SK-N-SH (cell line): ENCODE measurements around the gene GALNT18. TPM values are rescaled to one million over a fixed set of nuclear protein-coding genes. Genes with fewer than 3 reads are reported as not detected.
A peak's percentile ranks its signal among the peaks of the same experiment; 100 is the strongest.

Experiments
- CTCF ChIA-PET: fragments of 300-600, 350-600 bp; formaldehyde crosslinking; extraction: SDS; loops from one replicate; lab custom pipeline; 2021; lab: Yijun Ruan, JAX
- POLR2A ChIA-PET: fragments of 350-600 bp; sonication (Branson Sonifier 250); formaldehyde crosslinking; extraction: SDS; loops from one replicate; lab custom pipeline; 2020; ENCODE audit warnings: antibody characterized with exemption, inconsistent platforms; lab: Yijun Ruan, JAX
- DNase-seq: peaks from one replicate; pipeline ENCODE4 v3.0.0; 2012
- H2AFZ ChIP-seq: fragments of 200-600 bp; sonication (generic); 2 replicates; pipeline ENCODE4 v1.8.1; 2016; ENCODE audit warnings: antibody characterized with exemption, mild to moderate bottlenecking, low read depth
- H3F3A ChIP-seq: fragments of 200-600 bp; sonication (generic); replicated peaks from 2 replicates; pipeline ENCODE3; 2016; ENCODE audit warnings: antibody characterized with exemption, mild to moderate bottlenecking; ENCODE audit not compliant: insufficient read depth
- H3K27ac ChIP-seq, 2 experiments: fragments of 200-500 bp in 1 of 2; fragments of 200-600 bp in 1 of 2; sonication (Bioruptor generic) in 1 of 2; sonication (generic), shearing (Covaris generic) in 1 of 2; 2 replicates each; pipeline versions ENCODE4 v1.5.1 to v1.6.1; 2014 to 2016; ENCODE audit warnings: low read depth in 2 of 2, inconsistent platforms in 1 of 2, low read length in 1 of 2, mild to moderate bottlenecking in 1 of 2, mixed read lengths in 1 of 2
- H3K27me3 ChIP-seq: fragments of 200-600 bp; sonication (generic), shearing (Covaris generic); 2 replicates; pipeline ENCODE4 v1.6.1; 2016; ENCODE audit warnings: mixed run types; ENCODE audit not compliant: insufficient read depth
- H3K36me3 ChIP-seq, 2 experiments: fragments of 200-500 bp in 1 of 2; fragments of 200-600 bp in 1 of 2; sonication (Bioruptor generic) in 1 of 2; sonication (generic) in 1 of 2; replicated peaks in 1 of 2; 2 replicates each; pipeline versions ENCODE3 to v1.5.1; 2014 to 2016; ENCODE audit warnings: low read length in 1 of 2, mild to moderate bottlenecking in 1 of 2; ENCODE audit not compliant: insufficient read depth in 2 of 2, control insufficient read depth in 1 of 2
- H3K4me1 ChIP-seq, 2 experiments: fragments of 200-500 bp in 1 of 2; fragments of 200-600 bp in 1 of 2; sonication (Bioruptor generic) in 1 of 2; sonication (generic), shearing (Covaris generic) in 1 of 2; 2 replicates each; pipeline versions ENCODE4 v1.5.1 to v1.6.1; 2014 to 2016; ENCODE audit warnings: low read depth in 1 of 2, low read length in 1 of 2, mixed run types in 1 of 2; ENCODE audit not compliant: insufficient read depth in 2 of 2, control insufficient read depth in 1 of 2
- H3K4me2 ChIP-seq: fragments of 200-600 bp; sonication (generic), shearing (Covaris generic); 2 replicates; pipeline ENCODE4 v1.6.1; 2017; ENCODE audit warnings: mixed run types
- H3K4me3 ChIP-seq, 2 experiments: fragments of 200-500 bp in 1 of 2; fragments of 200-600 bp in 1 of 2; sonication (Bioruptor generic) in 1 of 2; sonication (generic), shearing (Covaris generic) in 1 of 2; 2 replicates each; pipeline versions ENCODE4 v1.5.1 to v1.8.1; 2014 to 2016; ENCODE audit warnings: low read depth in 2 of 2, inconsistent platforms in 1 of 2, low read length in 1 of 2, mild to moderate bottlenecking in 1 of 2, mixed read lengths in 1 of 2, moderate library complexity in 1 of 2
- H3K79me2 ChIP-seq: fragments of 200-600 bp; sonication (generic); 2 replicates; pipeline ENCODE4 v1.8.1; 2017; ENCODE audit warnings: mild to moderate bottlenecking; ENCODE audit not compliant: insufficient read depth
- H3K9ac ChIP-seq: fragments of 200-600 bp; sonication (generic); 2 replicates; pipeline ENCODE4 v1.6.1; 2017; ENCODE audit warnings: mixed run types
- H3K9me2 ChIP-seq: fragments of 200-600 bp; sonication (generic); 2 replicates; pipeline ENCODE4 v1.6.1; 2017; ENCODE audit warnings: mixed run types
- H3K9me3 ChIP-seq: fragments of 200-600 bp; sonication (generic); 2 replicates; pipeline ENCODE4 v1.6.1; 2017; ENCODE audit warnings: mixed run types, mild to moderate bottlenecking, moderate library complexity
- H4K20me1 ChIP-seq: fragments of 200-600 bp; sonication (generic); 2 replicates; pipeline ENCODE4 v1.6.1; 2017; ENCODE audit warnings: mild to moderate bottlenecking, mixed run types; ENCODE audit not compliant: insufficient read depth
- CHD2 ChIP-seq: fragments of 150-350 bp; IDR thresholded peaks from 2 replicates; pipeline ENCODE4 v1.6.1; 2018; ENCODE audit warnings: low read length; ENCODE audit not compliant: partially characterized antibody
- ELF1 ChIP-seq: IDR thresholded peaks from 2 replicates; pipeline ENCODE4 v1.4.0; 2012
- EP300 ChIP-seq, 2 experiments: IDR thresholded peaks; 2 replicates each; pipeline versions ENCODE4 v1.4.0 to v1.6.1; 2012; ENCODE audit warnings: borderline replicate concordance in 1 of 2, low read depth in 1 of 2, low read length in 1 of 2
- FOSL2 ChIP-seq: IDR thresholded peaks from 2 replicates; pipeline ENCODE4 v1.4.0; 2012; ENCODE audit warnings: low read depth, mild to moderate bottlenecking, moderate library complexity, borderline replicate concordance
- FOXJ3 ChIP-seq: sonication (generic); formaldehyde crosslinking; IDR thresholded peaks from 2 replicates; pipeline ENCODE4 v1.5.1; 2020; ENCODE audit warnings: mild to moderate bottlenecking, missing genetic modification reagents
- FOXM1 ChIP-seq: IDR thresholded peaks from 2 replicates; pipeline ENCODE4 v1.4.0; 2012; ENCODE audit warnings: low read depth, mild to moderate bottlenecking
- GABPA ChIP-seq: IDR thresholded peaks from 2 replicates; pipeline ENCODE4 v1.4.0; 2012; ENCODE audit warnings: low read depth, mild to moderate bottlenecking
- GATA2 ChIP-seq: sonication (generic); formaldehyde crosslinking; IDR thresholded peaks from 2 replicates; pipeline ENCODE4 v1.5.0; 2020; ENCODE audit warnings: mild to moderate bottlenecking, missing genetic modification reagents
- JUND ChIP-seq: IDR thresholded peaks from 2 replicates; pipeline ENCODE4 v1.4.0; 2012
- MAX ChIP-seq: IDR thresholded peaks from 2 replicates; pipeline ENCODE4 v1.4.0; 2012; ENCODE audit warnings: low read depth
- NFIC ChIP-seq: IDR thresholded peaks from 2 replicates; pipeline ENCODE4 v1.4.0; 2012; ENCODE audit warnings: borderline replicate concordance
- RCOR1 ChIP-seq: fragments of 150-350 bp; IDR thresholded peaks from 2 replicates; pipeline ENCODE4 v1.6.1; 2017; ENCODE audit warnings: antibody characterized with exemption, low read length
- REST ChIP-seq: IDR thresholded peaks from 2 replicates; pipeline ENCODE4 v1.6.1; 2012; ENCODE audit warnings: mild to moderate bottlenecking, low read depth, low read length, moderate library complexity
- RFX5 ChIP-seq: IDR thresholded peaks from 2 replicates; pipeline ENCODE4 v1.6.1; 2012; ENCODE audit warnings: mild to moderate bottlenecking, improper control_type of control experiment, low read length
- SIN3A ChIP-seq: IDR thresholded peaks from 2 replicates; pipeline ENCODE4 v1.6.1; 2012; ENCODE audit warnings: low read depth, mild to moderate bottlenecking, low read length, moderate library complexity, borderline replicate concordance
- SMC3 ChIP-seq: IDR thresholded peaks from 2 replicates; pipeline ENCODE4 v1.6.1; 2012; ENCODE audit warnings: low read depth, low read length, improper control_type of control experiment
- TCF12 ChIP-seq: IDR thresholded peaks from 2 replicates; pipeline ENCODE4 v1.4.0; 2012
- TEAD4 ChIP-seq: IDR thresholded peaks from 2 replicates; pipeline ENCODE4 v1.4.0; 2012; ENCODE audit warnings: mild to moderate bottlenecking, borderline replicate concordance; ENCODE audit not compliant: insufficient read depth
- WGBS: methylation state at CpG from one replicate; pipeline ENCODE4 v1.1.6; 2017; ENCODE audit warnings: low lambda C conversion rate; 5-methylcytosine and 5-hydroxymethylcytosine counted together
- polyA plus RNA-seq, 3 experiments: library from polyadenylated mRNA; depleted of rRNA; stranded (reverse); fragments of >200 nt; gene quantifications; 2 replicates each; pipeline ENCODE4 v1.2.3, GENCODE V29; 2012
- TF ChIP-seq, protein P1 (sequence below): IDR thresholded peaks from 2 replicates; pipeline ENCODE4; 2012
- TF ChIP-seq, protein P2 (sequence below): fragments of 150-350 bp; IDR thresholded peaks from 2 replicates; pipeline ENCODE4 v1.6.1; 2017; ENCODE audit warnings: antibody characterized with exemption, low read length, low read depth, borderline replicate concordance
- TF ChIP-seq, protein P3 (sequence below): fragments of 200-600 bp; sonication (generic); IDR thresholded peaks from 2 replicates; pipeline ENCODE4 v1.6.1; 2017; ENCODE audit warnings: antibody characterized with exemption, mild to moderate bottlenecking, moderate library complexity

The GALNT18 gene
- polyA plus RNA-seq, 1 of the 3 experiments (the other 2 are of a cell fraction) = 0.64 TPM

DNA sequence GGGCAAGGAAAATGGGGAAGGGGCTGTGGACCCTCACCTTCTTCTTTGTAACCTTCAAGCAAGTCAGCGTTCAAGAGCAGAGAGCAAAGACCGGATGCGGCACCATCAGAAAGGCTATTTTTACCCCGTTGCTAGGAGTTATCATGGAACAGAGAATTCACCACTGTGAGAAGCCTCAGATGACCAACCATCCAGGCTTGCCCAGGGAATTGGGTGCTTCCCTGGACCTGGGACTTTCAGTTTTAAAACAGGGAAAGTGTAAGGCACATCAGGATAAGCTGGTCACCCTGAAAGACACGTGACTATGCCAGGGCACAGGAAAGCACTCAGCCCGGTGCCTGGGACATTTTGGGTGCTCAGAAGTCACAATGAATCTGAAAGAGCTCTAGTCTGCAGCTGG is 10.4 kb downstream of the GALNT18 start (continued):
- TF ChIP-seq GABPA = no peak
- no peak for TF ChIP-seq SMC3
- TF ChIP-seq REST = no peak
- TF ChIP-seq SIN3A = no peak
- no peak for TF ChIP-seq NFIC
- TF ChIP-seq CHD2 = no peak
- no peak for TF ChIP-seq FOXJ3
- no peak for TF ChIP-seq RFX5
- no peak for TF ChIP-seq GATA2 (CRISPR knock-in tag)

DNA sequence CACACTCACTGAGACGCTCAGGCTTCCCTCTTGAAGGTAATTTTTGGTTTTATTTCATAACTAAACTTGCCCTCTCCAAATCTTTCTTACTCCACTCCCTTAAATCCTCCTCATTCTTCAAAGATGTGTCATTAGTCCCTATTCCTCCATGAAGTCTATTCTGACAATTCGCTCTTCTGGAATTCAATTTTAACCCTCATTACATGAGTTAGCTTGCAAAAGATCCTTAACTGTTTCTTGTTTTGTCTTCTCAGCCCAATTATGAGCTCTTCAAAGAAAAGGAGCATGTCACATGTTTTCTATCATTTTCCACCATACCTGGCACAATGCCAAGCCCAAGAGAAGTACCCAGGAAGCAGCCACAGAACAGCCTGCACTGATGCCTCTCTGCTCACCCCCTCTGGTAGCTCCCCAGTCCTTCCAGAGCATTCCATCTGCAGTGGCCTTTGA is 13.0 kb downstream of the GALNT18 start:
- 50% methylated on average over 2 of the region's 2 CpGs for WGBS
- Histone ChIP-seq H3K27ac (no peak overlapping the region), H3K4me3 (no peak overlapping the region), H4K20me1 (no peaks in the 10 kb centered on the region), H3K9ac (no peak overlapping the region), H3K36me3 (no peaks in the 10 kb centered on the region), H2AFZ (no peak overlapping the region), H3K9me2 (no peaks in the 10 kb centered on the region), H3K9me3 (no peaks in the 10 kb centered on the region), H3K4me1 (no peaks in the 10 kb centered on the region; a peak in 1 of 4 replicates), H3K27me3 (no peaks in the 10 kb centered on the region), H3K4me2 (no peak overlapping the region), H3F3A (no peaks in the 10 kb centered on the region), H3K79me2 (no peaks in the 10 kb centered on the region)
- ChIA-PET POLR2A (no interaction called here), CTCF (interaction anchor here (0.6 to 1.3 kb wide), 2 partner anchors 16 to 543 kb away, joined by 3 read pairs; no protein-coding TSS in a partner anchor)
- DNase-seq = peak; percentile 28
- TF ChIP-seq NFIC (peak; percentile 80), CHD2 (no peak), SIN3A (no peak), RCOR1 (no peak), FOSL2 (peak; percentile 52; the same call in 1 of the 2 replicates), FOXJ3 (no peak), TEAD4 (peak; percentile 35; the same call in 1 of the 2 replicates), MAX (no peak), EP300 (IDR thresholded peaks at IDR 0.05; ENCODE audit: borderline replicate concordance in 1 of 2, low read depth in 1 of 2, low read length in 1 of 2) (peak in 1 of 2 experiments; percentile 35; a peak in 1 of 4 replicates), ELF1 (no peak), FOXM1 (0 out of 2 replicates have a peak, but pooled peaks have one; percentile 21), SMC3 (no peak), GATA2 (CRISPR knock-in tag) (no peak), JUND (peak; percentile 64), TCF12 (peak; percentile 60)
- TF ChIP-seq, protein P1, sequence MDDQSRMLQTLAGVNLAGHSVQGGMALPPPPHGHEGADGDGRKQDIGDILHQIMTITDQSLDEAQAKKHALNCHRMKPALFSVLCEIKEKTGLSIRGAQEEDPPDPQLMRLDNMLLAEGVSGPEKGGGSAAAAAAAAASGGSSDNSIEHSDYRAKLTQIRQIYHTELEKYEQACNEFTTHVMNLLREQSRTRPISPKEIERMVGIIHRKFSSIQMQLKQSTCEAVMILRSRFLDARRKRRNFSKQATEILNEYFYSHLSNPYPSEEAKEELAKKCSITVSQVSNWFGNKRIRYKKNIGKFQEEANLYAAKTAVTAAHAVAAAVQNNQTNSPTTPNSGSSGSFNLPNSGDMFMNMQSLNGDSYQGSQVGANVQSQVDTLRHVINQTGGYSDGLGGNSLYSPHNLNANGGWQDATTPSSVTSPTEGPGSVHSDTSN = peak; percentile 29; the same call in 1 of the 2 replicates
- TF ChIP-seq, protein P2, sequence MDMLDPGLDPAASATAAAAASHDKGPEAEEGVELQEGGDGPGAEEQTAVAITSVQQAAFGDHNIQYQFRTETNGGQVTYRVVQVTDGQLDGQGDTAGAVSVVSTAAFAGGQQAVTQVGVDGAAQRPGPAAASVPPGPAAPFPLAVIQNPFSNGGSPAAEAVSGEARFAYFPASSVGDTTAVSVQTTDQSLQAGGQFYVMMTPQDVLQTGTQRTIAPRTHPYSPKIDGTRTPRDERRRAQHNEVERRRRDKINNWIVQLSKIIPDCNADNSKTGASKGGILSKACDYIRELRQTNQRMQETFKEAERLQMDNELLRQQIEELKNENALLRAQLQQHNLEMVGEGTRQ = no peak
- TF ChIP-seq, protein P3, sequence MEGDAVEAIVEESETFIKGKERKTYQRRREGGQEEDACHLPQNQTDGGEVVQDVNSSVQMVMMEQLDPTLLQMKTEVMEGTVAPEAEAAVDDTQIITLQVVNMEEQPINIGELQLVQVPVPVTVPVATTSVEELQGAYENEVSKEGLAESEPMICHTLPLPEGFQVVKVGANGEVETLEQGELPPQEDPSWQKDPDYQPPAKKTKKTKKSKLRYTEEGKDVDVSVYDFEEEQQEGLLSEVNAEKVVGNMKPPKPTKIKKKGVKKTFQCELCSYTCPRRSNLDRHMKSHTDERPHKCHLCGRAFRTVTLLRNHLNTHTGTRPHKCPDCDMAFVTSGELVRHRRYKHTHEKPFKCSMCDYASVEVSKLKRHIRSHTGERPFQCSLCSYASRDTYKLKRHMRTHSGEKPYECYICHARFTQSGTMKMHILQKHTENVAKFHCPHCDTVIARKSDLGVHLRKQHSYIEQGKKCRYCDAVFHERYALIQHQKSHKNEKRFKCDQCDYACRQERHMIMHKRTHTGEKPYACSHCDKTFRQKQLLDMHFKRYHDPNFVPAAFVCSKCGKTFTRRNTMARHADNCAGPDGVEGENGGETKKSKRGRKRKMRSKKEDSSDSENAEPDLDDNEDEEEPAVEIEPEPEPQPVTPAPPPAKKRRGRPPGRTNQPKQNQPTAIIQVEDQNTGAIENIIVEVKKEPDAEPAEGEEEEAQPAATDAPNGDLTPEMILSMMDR = no peak
